Ishikawa (cell line): ENCODE results near the gene UBXN1.

Source experiments
- EP300 ChIP-seq: IDR thresholded peaks from 2 replicates; pipeline ENCODE4 v1.6.1; 2012; ENCODE audit warnings: borderline replicate concordance
- FOXM1 ChIP-seq: IDR thresholded peaks from 2 replicates; pipeline ENCODE4 v1.6.1; 2012; ENCODE audit warnings: low read depth, borderline replicate concordance
- MAX ChIP-seq: IDR thresholded peaks from 2 replicates; pipeline ENCODE4 v1.6.1; 2012
- NFIC ChIP-seq: IDR thresholded peaks from 2 replicates; pipeline ENCODE4 v1.6.1; 2012
- RAD21 ChIP-seq: IDR thresholded peaks from 2 replicates; pipeline ENCODE4 v1.6.1; 2012; ENCODE audit warnings: low read depth
- USF1 ChIP-seq: IDR thresholded peaks from 2 replicates; pipeline ENCODE4 v1.6.1; 2012

- no peak for TF ChIP-seq USF1
- peak; percentile 59 for TF ChIP-seq MAX
- no peak for TF ChIP-seq FOXM1
- TF ChIP-seq NFIC = no peak
- no peak for TF ChIP-seq EP300
- no peak for TF ChIP-seq RAD21
These were observed 49.5 kb upstream of the UBXN1 start, which contains the start of gene TTC9C for GRCh38 chr11:62728171-62728988.
